Activated effector memory CD4-positive, alpha-beta T cell treated with anti-CD3 and anti-CD28 coated beads, Interleukin-2, amount 50 U/mL, for 16 hours (primary cell): ENCODE data around the gene ELL2.
A peak's percentile ranks its signal among the peaks of the same experiment; 100 is the strongest.

ENCODE experiments used
- DNase-seq: peaks from one replicate; pipeline ENCODE4 v3.0.0-alpha.2; 2020

The ELL2 gene

DNA sequence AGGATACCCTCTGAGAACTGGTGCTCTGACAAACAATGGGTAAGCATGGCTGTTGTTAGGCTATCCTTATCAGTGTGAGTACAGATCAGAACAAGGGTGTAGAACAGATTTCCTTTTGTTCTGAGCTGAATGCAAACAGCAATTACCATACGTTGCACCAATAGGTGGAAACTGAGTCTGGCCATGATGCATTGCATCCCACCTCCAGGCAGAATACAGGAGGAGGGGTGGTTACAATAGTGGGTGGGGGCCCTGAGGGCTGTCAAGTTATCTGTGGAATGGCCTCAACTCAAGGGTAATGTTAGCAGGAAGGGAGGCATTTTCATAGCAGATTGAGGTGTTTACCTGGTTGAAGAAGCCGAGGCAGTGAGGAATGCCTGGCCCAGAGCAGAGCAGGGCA lies 84.9 kb downstream of the ELL2 start:
- DNase-seq: no peak

DNA sequence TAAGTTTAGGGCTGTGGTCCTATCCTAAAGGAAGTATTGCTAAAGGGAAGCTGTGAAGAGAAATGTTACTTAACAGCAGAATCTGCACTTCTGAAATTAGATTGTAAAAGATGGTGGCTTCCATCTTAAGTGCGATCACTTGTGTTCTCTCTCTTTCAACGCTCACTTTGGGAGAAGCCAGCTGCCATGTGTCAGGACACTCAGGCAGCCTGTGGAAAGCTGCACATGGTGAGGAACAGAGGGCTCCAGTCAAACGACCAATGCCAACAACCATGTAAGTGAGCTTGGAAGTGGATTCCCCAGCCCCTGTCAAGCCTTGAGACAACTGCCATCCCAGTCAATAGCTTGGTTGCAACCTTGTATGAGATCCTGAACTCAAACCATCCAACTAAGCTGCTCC lies 87.4 kb downstream of the ELL2 start:
- DNase-seq: no peak

- no peak for DNase-seq
Observed at GRCh38 chr5:95873351-95873750, 88.3 kb downstream of the ELL2 start.

DNA sequence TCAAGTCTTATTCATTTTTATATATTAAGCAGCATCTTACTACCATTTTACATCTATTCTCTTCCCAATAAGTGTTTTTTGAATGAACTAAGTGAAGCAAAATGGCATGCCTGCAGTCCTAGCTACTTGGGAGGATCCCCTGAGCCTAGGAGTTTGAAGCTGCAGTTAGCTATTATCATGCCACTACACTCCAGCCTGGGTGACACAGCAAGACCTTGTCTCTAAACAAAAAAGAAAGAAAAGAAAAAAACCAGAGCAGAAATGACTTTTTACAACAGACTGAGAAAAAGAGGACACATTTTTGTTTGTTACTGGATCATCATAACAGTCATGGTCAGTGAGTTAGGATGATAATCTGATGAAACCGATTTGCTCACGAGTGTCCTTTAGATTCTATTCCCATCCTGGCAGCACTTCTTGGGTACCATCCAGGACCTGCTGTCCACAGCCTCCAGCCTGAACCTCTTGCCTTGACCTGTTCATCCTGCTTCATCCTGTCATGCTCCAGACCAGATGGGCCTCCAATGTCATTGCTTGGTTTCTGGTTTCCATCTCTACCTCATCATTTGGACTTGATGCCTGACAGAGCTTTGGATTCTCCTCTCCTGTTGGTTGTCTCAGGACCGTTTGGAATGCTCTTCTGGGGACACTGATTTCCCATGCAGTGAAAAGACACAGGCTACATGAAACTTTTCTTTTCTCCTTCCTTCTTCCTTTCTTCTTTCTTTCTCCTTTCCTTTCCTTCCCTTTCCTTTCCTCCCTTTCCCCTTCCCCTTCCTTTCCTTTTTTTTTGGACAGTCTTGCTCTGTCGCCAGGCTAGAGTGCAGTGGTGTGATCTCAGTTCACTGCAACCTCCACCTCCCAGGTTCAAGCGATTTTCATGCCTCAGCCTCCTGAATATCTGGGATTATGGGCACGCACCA lies 89.0 kb downstream of the ELL2 start:
- no peak for DNase-seq

- no peak for DNase-seq
Observed at GRCh38 chr5:95871146-95871806, 90.4 kb downstream of the ELL2 start.

DNA sequence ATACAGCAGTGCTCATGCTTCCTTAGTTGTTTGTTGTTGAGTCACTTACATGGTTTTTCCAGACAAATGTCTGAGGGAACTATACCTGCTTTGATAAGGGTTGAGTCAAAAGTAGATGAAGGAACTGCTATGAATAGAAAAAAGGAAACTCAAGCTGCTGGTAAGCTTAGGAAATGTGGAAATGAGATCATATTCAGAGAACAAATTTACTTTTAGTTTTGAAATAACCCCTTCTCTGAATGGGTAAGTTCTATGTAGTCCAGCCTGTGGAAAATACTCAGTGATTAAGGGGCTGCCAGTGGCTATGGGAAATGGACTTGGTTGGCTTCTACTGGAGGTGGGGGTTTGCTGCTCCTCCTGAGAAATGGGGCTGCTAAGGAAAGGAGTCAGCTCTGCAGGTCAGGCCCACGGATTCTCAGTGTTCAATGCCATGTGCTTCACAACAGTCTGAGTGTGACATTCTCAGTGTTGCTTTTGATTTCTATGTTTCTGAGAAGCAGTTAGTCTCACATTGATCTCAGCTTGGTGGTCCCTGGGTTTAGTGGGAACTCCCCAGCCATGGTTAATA lies 91.5 kb downstream of the ELL2 start:
- DNase-seq: peak; percentile 79

- DNase-seq: peak; percentile 80
Observed at GRCh38 chr5:95869173-95869855, 92.3 kb downstream of the ELL2 start.

GRCh38 chr5:95868136-95868535 lies 93.5 kb downstream of the ELL2 start:
- DNase-seq: no peak

DNA sequence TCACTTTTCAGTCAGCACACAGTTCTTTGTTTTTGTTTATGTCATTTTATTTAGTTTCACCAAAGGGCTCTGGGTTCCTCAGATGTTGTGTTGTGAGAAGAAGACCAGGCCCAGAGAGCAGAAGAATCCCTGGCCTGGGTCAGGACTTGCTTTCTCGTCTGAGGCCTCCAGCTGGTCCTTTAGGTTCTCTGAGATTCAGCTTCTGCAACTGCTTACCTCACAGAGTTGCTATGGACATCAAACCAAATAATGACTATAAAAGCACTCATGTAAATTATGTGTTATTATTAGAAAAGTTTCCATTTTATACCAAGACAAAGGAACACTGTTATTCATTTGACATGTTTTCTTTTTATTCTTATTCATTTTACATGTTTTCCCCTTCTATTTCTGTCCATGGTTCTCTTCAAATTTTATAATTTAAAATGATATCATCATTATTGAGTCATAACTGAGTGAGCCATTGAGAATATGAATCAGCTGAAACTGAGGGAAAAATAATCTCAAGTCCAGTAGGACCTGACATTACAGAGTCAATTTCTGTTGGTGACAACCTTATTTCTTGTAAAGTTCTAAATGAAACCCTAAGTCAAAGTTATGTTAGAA lies 95.1 kb downstream of the ELL2 start:
- no peak for DNase-seq

DNA sequence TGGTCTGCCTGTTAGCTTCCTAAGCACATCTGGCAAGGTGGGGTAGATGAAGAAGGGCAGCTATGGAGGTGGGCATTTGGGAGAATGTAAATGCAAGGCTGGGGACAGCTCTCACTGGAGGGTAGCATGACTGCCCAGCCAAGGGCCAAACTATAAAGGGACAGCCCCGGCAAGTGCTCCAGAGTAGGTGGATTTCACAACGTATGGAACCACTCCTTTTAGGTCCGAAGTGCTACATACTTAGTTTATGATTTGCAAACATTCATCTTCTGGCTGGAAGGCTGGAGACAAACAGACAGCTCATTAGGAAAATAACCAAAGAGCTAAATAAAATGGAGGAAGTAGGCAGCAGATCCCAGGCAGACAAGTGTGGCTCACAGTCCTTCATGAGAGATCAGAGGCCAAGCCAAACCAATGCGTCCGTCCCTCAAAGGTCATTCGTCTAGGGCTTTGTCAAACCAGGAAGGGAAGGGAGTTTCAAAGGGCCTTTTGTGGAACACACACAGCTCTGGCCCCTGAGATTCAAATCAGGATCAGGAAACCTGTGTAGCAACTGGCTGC lies 96.6 kb downstream of the ELL2 start:
- DNase-seq: no peak

DNA sequence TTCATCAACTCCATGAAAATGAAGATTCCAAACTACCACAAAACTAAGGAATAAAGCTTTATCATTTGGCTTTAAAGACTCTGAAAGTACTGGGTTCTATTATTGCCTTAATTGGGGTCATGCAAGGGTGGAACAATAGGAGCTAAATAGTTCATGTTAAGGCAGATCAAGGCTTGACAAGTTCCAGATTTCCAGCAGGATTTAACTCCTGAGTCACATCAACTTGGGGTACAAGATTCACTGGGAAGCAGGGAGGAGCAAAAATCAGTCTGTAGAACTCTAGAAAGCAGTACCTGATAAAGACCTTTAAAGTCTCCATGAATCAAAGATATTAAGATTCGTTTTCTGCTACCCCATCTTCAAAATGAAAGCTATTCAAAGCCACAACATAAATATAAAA lies 97.2 kb downstream of the ELL2 start:
- no peak for DNase-seq

- DNase-seq: no peak
Observed at GRCh38 chr5:95863383-95863757, 98.3 kb downstream of the ELL2 start.

DNA sequence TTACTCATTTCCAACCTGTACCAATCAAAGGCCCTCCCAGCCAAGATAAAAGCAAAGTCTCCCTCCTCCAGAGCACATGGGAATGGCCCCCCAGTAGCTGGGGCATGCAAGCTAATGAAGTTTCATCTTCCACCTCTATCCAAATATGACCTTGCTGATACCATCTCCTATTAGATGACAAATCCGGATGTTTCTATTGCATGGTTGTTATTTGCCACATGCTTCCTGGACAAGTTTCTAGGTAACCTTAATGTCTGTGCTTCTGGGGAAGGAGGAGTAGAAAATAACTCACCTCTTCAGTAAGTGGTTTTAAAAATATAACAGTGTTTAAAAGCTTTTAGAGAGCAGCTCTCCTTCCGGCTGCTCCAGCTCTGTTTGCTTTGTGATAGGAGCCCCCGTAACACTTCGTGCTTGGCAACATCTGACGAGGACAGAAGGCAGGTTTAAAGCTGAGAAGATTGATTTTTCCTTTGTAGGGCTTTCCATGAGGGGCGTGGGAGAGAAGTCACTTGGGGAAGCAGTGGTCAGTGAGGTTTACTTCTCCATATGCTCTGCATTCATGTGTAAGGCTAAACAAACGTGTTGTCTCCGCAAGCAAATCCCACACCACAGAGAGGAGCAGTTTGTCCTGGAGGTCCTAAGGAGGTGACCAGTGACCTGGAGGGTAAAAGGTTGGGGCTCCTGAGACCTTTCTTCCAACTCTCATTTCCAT lies 98.8 kb downstream of the ELL2 start:
- DNase-seq: no peak

- DNase-seq: no peak
Observed at GRCh38 chr5:95861864-95862561, 99.6 kb downstream of the ELL2 start.

GRCh38 chr5:95861221-95861863 lies 100.3 kb downstream of the ELL2 start:
- no peak for DNase-seq

- no peak for DNase-seq
Observed at GRCh38 chr5:95859661-95860060, 102.0 kb downstream of the ELL2 start.

DNA sequence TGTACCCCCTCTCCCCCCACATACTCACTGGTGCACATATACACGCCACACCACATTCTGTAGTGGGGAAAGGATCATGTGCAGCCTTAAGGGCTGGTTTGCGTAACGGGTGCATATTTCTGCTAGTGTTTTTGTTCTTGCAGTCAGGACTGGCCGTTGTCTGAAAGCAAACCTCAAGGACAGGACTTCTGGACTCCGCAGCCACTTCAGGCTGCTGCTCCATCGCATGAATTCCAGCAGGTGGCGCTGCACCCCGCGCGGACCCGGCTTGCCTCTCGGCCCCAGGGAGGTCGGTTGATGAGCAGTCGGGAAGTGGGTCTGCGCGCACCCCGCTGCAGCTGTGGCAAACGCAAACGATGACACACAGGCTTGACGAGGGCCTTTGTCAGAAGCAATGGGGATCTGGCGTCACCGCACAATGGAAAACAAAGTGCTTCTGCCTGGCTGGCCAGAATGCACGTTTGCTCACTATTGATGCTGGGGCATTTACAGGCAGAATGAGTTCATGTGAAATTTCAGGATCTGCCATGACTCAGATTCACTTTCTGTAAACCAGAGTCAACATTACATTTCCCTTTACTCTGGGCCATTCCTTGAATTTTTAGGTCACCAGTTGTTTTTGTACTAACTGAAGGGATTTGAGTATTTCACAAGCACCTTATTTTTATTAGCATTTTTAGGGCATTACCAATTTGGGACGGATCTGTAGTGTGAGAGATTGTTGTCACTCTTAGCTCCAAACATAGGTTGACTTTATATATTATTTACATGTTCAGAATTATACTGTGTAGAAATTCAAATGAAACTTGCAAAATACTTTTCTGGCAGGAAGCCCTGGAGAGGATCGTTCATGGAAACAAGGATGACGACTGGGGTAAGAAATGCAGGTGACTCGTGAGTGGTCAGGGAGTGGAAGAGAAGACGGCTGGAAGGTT lies 102.7 kb downstream of the ELL2 start:
- peak; percentile 96 for DNase-seq

DNA sequence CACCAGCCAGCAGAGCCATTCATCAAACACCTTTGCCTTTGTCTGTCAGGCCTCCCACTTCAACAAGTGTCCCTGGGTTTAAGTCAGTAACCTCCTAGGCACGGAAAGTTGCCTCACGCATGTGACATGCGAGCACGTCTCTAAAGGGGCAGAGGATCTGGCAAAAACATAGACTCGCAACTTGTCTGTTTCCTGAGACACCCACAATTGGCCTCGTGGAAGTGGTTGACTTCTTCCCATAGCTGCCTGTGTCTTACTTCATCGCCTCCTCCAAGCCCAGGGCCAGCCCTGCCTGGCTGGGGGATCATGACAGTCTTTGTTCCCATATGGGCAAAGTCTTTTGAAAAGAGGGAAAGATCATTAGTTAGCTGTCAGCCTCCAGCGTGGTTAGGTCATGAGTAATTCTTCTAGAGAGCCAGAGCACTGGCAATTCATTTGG lies 103.6 kb downstream of the ELL2 start:
- no peak for DNase-seq

DNA sequence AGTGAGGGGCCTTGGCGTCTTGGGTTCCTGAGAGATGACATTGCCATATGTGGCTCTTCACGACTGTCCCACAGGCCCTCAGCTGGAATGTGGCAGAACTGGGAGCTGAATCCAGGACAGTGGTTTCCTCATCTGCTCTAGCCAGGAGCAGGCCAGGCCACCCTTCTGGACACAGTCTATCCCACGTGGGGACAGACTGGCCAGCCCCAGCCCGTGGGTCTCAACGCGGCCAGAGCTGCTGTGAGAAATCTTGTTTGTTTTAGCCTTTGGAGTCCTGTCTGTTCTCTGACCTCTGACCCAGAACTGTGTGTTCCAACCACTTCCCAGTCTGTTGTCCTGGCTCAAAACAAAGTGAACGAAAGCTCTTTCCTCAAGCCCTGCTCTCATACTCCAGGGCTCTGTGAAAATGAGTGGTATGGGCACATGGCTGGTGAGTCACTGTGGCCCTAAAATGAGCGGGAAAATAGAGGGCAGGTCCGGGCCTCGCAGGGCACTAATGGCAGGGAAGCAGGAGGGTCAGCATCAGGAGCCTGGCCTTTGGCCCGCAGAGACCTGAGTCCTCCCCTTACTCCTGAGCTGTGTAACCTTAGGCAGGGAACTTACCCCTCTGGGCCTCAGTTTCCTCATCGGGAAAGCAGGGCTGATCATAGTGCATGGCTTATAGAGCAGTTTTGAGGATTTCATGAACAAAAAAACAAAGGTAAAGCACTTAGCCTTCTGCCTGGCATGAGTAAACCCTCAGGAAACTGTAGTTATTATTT lies 104.3 kb downstream of the ELL2 start:
- DNase-seq: no peak
